GM23338 (cell line): Measurements from ENCODE around the gene KIAA2012. TPM values are rescaled to one million over a fixed set of nuclear protein-coding genes. Genes with fewer than 3 reads are reported as not detected.

Source experiments
- ATAC-seq: fragments of 200-7000 bp; cut with Tn5 transposase; 3 replicates; pipeline ENCODE4 v1.9.1; 2020
- DNase-seq: peaks from one replicate; pipeline ENCODE4 v3.0.0-alpha.2; 2015; ENCODE audit warnings: low spot score
- H2AFZ ChIP-seq: fragments of 200-600 bp; sonication (generic); 2 replicates; pipeline ENCODE4 v1.8.0; 2016; ENCODE audit warnings: antibody characterized with exemption, mild to moderate bottlenecking, moderate library complexity
- H3F3A ChIP-seq: fragments of 200-600 bp; sonication (generic); replicated peaks from 2 replicates; pipeline ENCODE4 v1.8.0; 2017; ENCODE audit warnings: antibody characterized with exemption, mixed run types, low read depth
- H3K27ac ChIP-seq: fragments of 200-600 bp; sonication (generic); 2 replicates; pipeline ENCODE4 v1.6.1; 2016; ENCODE audit warnings: low read depth
- H3K27me3 ChIP-seq: fragments of 200-600 bp; sonication (generic); 2 replicates; pipeline ENCODE4 v1.8.0; 2016; ENCODE audit warnings: mild to moderate bottlenecking, mixed run types, moderate library complexity; ENCODE audit not compliant: insufficient read depth
- H3K36me3 ChIP-seq: fragments of 200-600 bp; sonication (generic); 2 replicates; pipeline ENCODE4 v1.8.0; 2016; ENCODE audit warnings: mild to moderate bottlenecking; ENCODE audit not compliant: insufficient read depth
- H3K4me1 ChIP-seq: fragments of 200-600 bp; sonication (generic); 2 replicates; pipeline ENCODE4 v1.8.0; 2016; ENCODE audit warnings: mild to moderate bottlenecking, moderate library complexity; ENCODE audit not compliant: insufficient read depth
- H3K4me2 ChIP-seq: fragments of 200-600 bp; sonication (generic); 2 replicates; pipeline ENCODE4 v1.7.1; 2017; ENCODE audit warnings: mixed run types
- H3K4me3 ChIP-seq: fragments of 200-600 bp; sonication (generic); 2 replicates; pipeline ENCODE4 v1.6.1; 2016; ENCODE audit warnings: mixed run types
- H3K79me2 ChIP-seq: fragments of 200-600 bp; sonication (generic); replicated peaks from 2 replicates; pipeline ENCODE4 v1.8.0; 2017; ENCODE audit warnings: mild to moderate bottlenecking; ENCODE audit not compliant: insufficient read depth
- H3K9me2 ChIP-seq: fragments of 200-600 bp; sonication (generic); 2 replicates; pipeline ENCODE4 v1.8.0; 2017; ENCODE audit not compliant: insufficient read depth
- H4K20me1 ChIP-seq: fragments of 200-600 bp; sonication (generic); replicated peaks from 2 replicates; pipeline ENCODE4 v1.8.0; 2017; ENCODE audit warnings: mild to moderate bottlenecking; ENCODE audit not compliant: insufficient read depth
- H3K27ac Mint-ChIP-seq: 2 replicates; pipeline ENCODE4 v1.8.0; 2020; ENCODE audit warnings: inconsistent platforms, mild to moderate bottlenecking, moderate library complexity, mixed read lengths
- H3K27me3 Mint-ChIP-seq: 3 replicates; pipeline ENCODE4 v1.8.0; 2022; ENCODE audit warnings: low read depth, mild to moderate bottlenecking, moderate library complexity, mixed read lengths, inconsistent platforms; ENCODE audit not compliant: insufficient read depth, poor library complexity
- H3K36me3 Mint-ChIP-seq: 3 replicates; pipeline ENCODE4 v1.8.0; 2021; ENCODE audit warnings: low read depth, mild to moderate bottlenecking, inconsistent platforms, moderate library complexity, mixed read lengths
- H3K4me1 Mint-ChIP-seq: 3 replicates; pipeline ENCODE4 v1.8.0; 2020; ENCODE audit warnings: mild to moderate bottlenecking, inconsistent platforms, mixed read lengths
- H3K4me3 Mint-ChIP-seq: 3 replicates; pipeline ENCODE4 v1.8.0; 2021; ENCODE audit warnings: moderate library complexity, mild to moderate bottlenecking, inconsistent platforms, mixed read lengths
- H3K9me3 Mint-ChIP-seq: 3 replicates; pipeline ENCODE4 v1.8.0; 2020; ENCODE audit warnings: moderate library complexity, mild to moderate bottlenecking, inconsistent platforms, mixed read lengths
- CREB1 ChIP-seq: fragments of 250-450 bp; sonication (Bioruptor Pico); IDR thresholded peaks from 2 replicates; pipeline ENCODE4 v1.5.0; 2020; ENCODE audit warnings: low read depth, mild to moderate bottlenecking, moderate library complexity
- CTCF ChIP-seq, 2 experiments: fragments of 200-600 bp in 1 of 2; sonication (generic) in 1 of 2; conservative IDR thresholded peaks; 2 replicates each; pipeline versions ENCODE4 v1.5.1 to v1.6.1; 2016 to 2017; ENCODE audit warnings: antibody characterized with exemption in 2 of 2, low read depth in 2 of 2, mild to moderate bottlenecking in 2 of 2, moderate library complexity in 1 of 2
- EZH2 ChIP-seq: fragments of 200-600 bp; sonication (generic); IDR thresholded peaks from one replicate; pipeline ENCODE4 v1.8.0; 2017; ENCODE audit warnings: antibody characterized with exemption, mild to moderate bottlenecking, low read depth; ENCODE audit not compliant: unreplicated experiment
- EZH2phosphoT487 ChIP-seq: fragments of 200-600 bp; sonication (generic); IDR thresholded peaks from one replicate; pipeline ENCODE4 v1.8.1; 2018; ENCODE audit warnings: antibody characterized with exemption; ENCODE audit not compliant: unreplicated experiment
- JUNB ChIP-seq: IDR thresholded peaks from one replicate; pipeline ENCODE4 v1.6.1; 2016; ENCODE audit warnings: antibody characterized with exemption; ENCODE audit not compliant: unreplicated experiment
- POLR2AphosphoS5 ChIP-seq: IDR thresholded peaks from 2 replicates; pipeline ENCODE4 v1.6.1; 2016; ENCODE audit warnings: antibody characterized with exemption, low read depth
- REST ChIP-seq: IDR thresholded peaks from one replicate; pipeline ENCODE4 v1.6.1; 2018; ENCODE audit warnings: antibody characterized with exemption; ENCODE audit not compliant: unreplicated experiment
- STAT1 ChIP-seq: IDR thresholded peaks from one replicate; pipeline ENCODE4 v1.6.1; 2016; ENCODE audit warnings: antibody characterized with exemption; ENCODE audit not compliant: unreplicated experiment
- ZNF331 ChIP-seq: fragments of 250-450 bp; sonication (Bioruptor Pico); IDR thresholded peaks from 2 replicates; pipeline ENCODE4 v1.5.0; 2020; ENCODE audit warnings: low read depth, mild to moderate bottlenecking, moderate library complexity
- ZNF462 ChIP-seq: fragments of 250-450 bp; sonication (Bioruptor Pico); IDR thresholded peaks from 2 replicates; pipeline ENCODE4 v1.5.0; 2020; ENCODE audit warnings: mild to moderate bottlenecking, moderate library complexity
- polyA plus RNA-seq: library from polyadenylated mRNA; unstranded; fragments of >200 nt; fragmentation: Nextera tagmentation; extraction: Ambion mirVana; gene quantifications from 2 replicates; pipeline ENCODE4 v1.2.1, GENCODE V29; 2016
- total RNA-seq: library from RNA; depleted of rRNA; stranded (reverse); fragments of >200 nt; shearing (Covaris generic); gene quantifications from 2 replicates; pipeline ENCODE4 v1.2.3, GENCODE V29; 2014

KIAA2012 gene
- total and polyA plus RNA-seq, 2 experiments from 2014 or later, result 0.03 to 0.08 TPM

- TF ChIP-seq REST (no peak), JUNB (no peak)
Observed at GRCh38 chr2:202105025-202105424, 32.0 kb downstream of the KIAA2012 start (continued).

- Mint-ChIP-seq H3K4me3 (no peak overlapping the region), H3K36me3 (no peaks in the 10 kb centered on the region), H3K4me1 (peaks cover 26% of the 10 kb centered on the region), H3K9me3 (no peaks in the 10 kb centered on the region), H3K27me3 (no peaks in the 10 kb centered on the region), H3K27ac (no peak overlapping the region)
- Histone ChIP-seq H3K36me3 (no peaks in the 10 kb centered on the region), H3K4me2 (no peak overlapping the region), H3K4me3 (no peak overlapping the region), H3F3A (peaks cover 8% of the 10 kb centered on the region; the same call in 1 of the 2 replicates), H3K27me3 (no peaks in the 10 kb centered on the region), H2AFZ (no peak overlapping the region), H3K9me2 (no peaks in the 10 kb centered on the region), H3K4me1 (peaks cover 27% of the 10 kb centered on the region), H3K79me2 (no peaks in the 10 kb centered on the region), H3K27ac (no peak overlapping the region), H4K20me1 (no peaks in the 10 kb centered on the region)
- DNase-seq, result no peak
- ATAC-seq, result no peak
- TF ChIP-seq ZNF331 (CRISPR knock-in tag) (no peak), REST (no peak), EZH2phosphoT487 (no peak), ZNF462 (CRISPR knock-in tag) (no peak), CREB1 (CRISPR knock-in tag) (no peak), POLR2AphosphoS5 (no peak), CTCF (conservative IDR thresholded peaks at IDR 0.05; ENCODE audit: low read depth in 2 of 2) (no peak), STAT1 (no peak), JUNB (no peak), EZH2 (no peak)
Observed at GRCh38 chr2:202108345-202108744, 35.3 kb downstream of the KIAA2012 start.
